GM12878 (cell line): Measurements from ENCODE around the gene FNDC3A. TPM values are rescaled to one million over a fixed set of nuclear protein-coding genes. Genes with fewer than 3 reads are reported as not detected.

ENCODE experiments used
- ATAC-seq: fragments of 200-7000 bp; cut with Tn5 transposase; 3 replicates; pipeline ENCODE4 v1.9.1; 2020; ENCODE audit warnings: mild to moderate bottlenecking, moderate library complexity
- BruUV-seq: library from RNA; stranded (reverse); fragments of 400-500 nt; replicated peaks from 2 replicates; lab custom pipeline; 2021; lab: Mats Ljungman, UMichigan
- CTCF ChIA-PET: fragments of 300-600 bp; sonication (Branson Sonifier 250); formaldehyde crosslinking; extraction: SDS; loops from one replicate; lab custom pipeline; 2021; ENCODE audit warnings: inconsistent platforms; lab: Yijun Ruan, JAX
- POLR2A ChIA-PET: fragments of 350-600 bp; formaldehyde crosslinking; extraction: SDS; loops from one replicate; lab custom pipeline; 2021; ENCODE audit warnings: inconsistent platforms; lab: Charles Lee
- RAD21 ChIA-PET: fragments of 300-600 bp; sonication (Branson Sonifier 250); formaldehyde crosslinking; loops from one replicate; lab custom pipeline; 2023; ENCODE audit warnings: antibody characterized with exemption; ENCODE audit not compliant: unreplicated experiment; lab: Charles Lee
- SMC1A ChIA-PET: fragments of 300-600 bp; sonication (Branson Sonifier 250); formaldehyde crosslinking; loops from one replicate; lab custom pipeline; 2023; ENCODE audit not compliant: unreplicated experiment, uncharacterized antibody; lab: Charles Lee
- DNase-seq: peaks from one replicate; pipeline ENCODE4 v3.0.0-alpha.2; 2011; ENCODE audit warnings: low read depth, low spot score
- FAIRE-seq: peaks from 3 replicates; lab custom pipeline; 2011; peaks lifted over from hg19 to GRCh38; lab: Jason Lieb, UNC
- H2AFZ ChIP-seq: 2 replicates; pipeline ENCODE4 v1.6.0; 2011; ENCODE audit warnings: low read depth, low read length, control low read depth; ENCODE audit not compliant: control insufficient read depth
- H3K27ac ChIP-seq: 2 replicates; pipeline ENCODE4 v1.5.1; 2011; ENCODE audit warnings: control low read depth; ENCODE audit not compliant: control insufficient read depth, insufficient read depth
- H3K27me3 ChIP-seq, 2 experiments: replicated peaks in 1 of 2; 2 replicates each; pipeline versions ENCODE4 v1.6.0 to v1.6.1; 2011; ENCODE audit warnings: low read length in 1 of 2; ENCODE audit not compliant: control insufficient read depth in 2 of 2, insufficient read depth in 2 of 2
- H3K36me3 ChIP-seq, 2 experiments: 2 replicates each; pipeline ENCODE4 v1.5.1; 2011; ENCODE audit warnings: low read length in 1 of 2; ENCODE audit not compliant: control insufficient read depth in 2 of 2, insufficient read depth in 2 of 2
- H3K4me1 ChIP-seq: 2 replicates; pipeline ENCODE4 v1.6.1; 2011; ENCODE audit warnings: mild to moderate bottlenecking, low read length, moderate library complexity, mixed read lengths; ENCODE audit not compliant: control insufficient read depth, insufficient read depth
- H3K4me2 ChIP-seq: 2 replicates; pipeline ENCODE4 v1.6.0; 2011; ENCODE audit warnings: control low read depth; ENCODE audit not compliant: control insufficient read depth, insufficient read depth
- H3K4me3 ChIP-seq: fragments of 200-600 bp; sonication (generic); 2 replicates; pipeline ENCODE4 v1.5.1; 2016
- H3K79me2 ChIP-seq: 2 replicates; pipeline ENCODE4 v1.6.0; 2011; ENCODE audit warnings: low read length; ENCODE audit not compliant: control insufficient read depth, insufficient read depth
- H3K9ac ChIP-seq: 2 replicates; pipeline ENCODE4 v1.8.0; 2011; ENCODE audit warnings: low read length, control low read depth, mixed read lengths; ENCODE audit not compliant: control insufficient read depth, insufficient read depth
- H3K9me3 ChIP-seq: replicated peaks from 3 replicates; pipeline ENCODE4 v1.5.1; 2011; ENCODE audit warnings: mild to moderate bottlenecking, low read length; ENCODE audit not compliant: control insufficient read depth, insufficient read depth
- H4K20me1 ChIP-seq: 2 replicates; pipeline ENCODE4 v1.6.0; 2011; ENCODE audit not compliant: control insufficient read depth, insufficient read depth
- CBFB ChIP-seq: IDR thresholded peaks from 2 replicates; pipeline ENCODE4 v1.6.1; 2016; ENCODE audit warnings: antibody characterized with exemption, low read depth
- CHD1 ChIP-seq: IDR thresholded peaks from 2 replicates; pipeline ENCODE4 v1.6.1; 2012; ENCODE audit warnings: low read depth, low read length, improper control_type of control experiment
- NR2F1 ChIP-seq: fragments of 450-650 bp; conservative IDR thresholded peaks from 2 replicates; pipeline ENCODE4 v1.6.1; 2017; ENCODE audit warnings: mild to moderate bottlenecking
- TCF7 ChIP-seq: IDR thresholded peaks from 2 replicates; pipeline ENCODE4 v1.6.1; 2014; ENCODE audit warnings: antibody characterized with exemption, borderline replicate concordance
- in situ Hi-C: fragments of 300-500 bp; cut with MboI; formaldehyde crosslinking; loops from 9 replicates; pipeline ENCODE4 v1.14.3; 2018; ENCODE audit warnings: mixed read lengths
- intact Hi-C: fragments of 100-400 bp; cut with micrococcal nuclease; formaldehyde crosslinking; loops from one replicate; pipeline ENCODE4 v1.14.2; 2022; ENCODE audit not compliant: unreplicated experiment
- polyA plus RNA-seq, 11 experiments: library from polyadenylated mRNA; depleted of rRNA in 4 of 11; unstranded in 6 of 11; stranded (reverse) in 5 of 11; fragments of >200 nt; fragmentation: Nextera tagmentation in 4 of 11; fragmentation: Illumina TruSeq in 1 of 11; extraction: Ambion mirVana in 4 of 11; extraction: Trizol in 1 of 11; gene quantifications; 1 replicate in 1 of 11; 2 replicates in 10 of 11; pipeline versions ENCODE4 v1.2.1 to v1.2.3, GENCODE V29; 2011 to 2016; ENCODE audit warnings: inconsistent platforms in 2 of 11, missing spikeins in 2 of 11, low read depth in 1 of 11
- total RNA-seq, 4 experiments: library from RNA; depleted of rRNA in 3 of 4; stranded (reverse); fragments of >200 nt in 3 of 4; fragmentation: Illumina TruSeq in 1 of 4; extraction: Trizol in 1 of 4; gene quantifications; 2 replicates each; pipeline versions ENCODE4 v1.2.1 to v1.2.3, GENCODE V29; 2013 to 2021
- TF ChIP-seq, protein P1 (sequence below): fragments of 450-650 bp; formaldehyde crosslinking; IDR thresholded peaks from 2 replicates; pipeline ENCODE4 v1.5.0; 2022; ENCODE audit warnings: mild to moderate bottlenecking, missing genetic modification characterization
- TF ChIP-seq, protein P2 (sequence below), 3 experiments: IDR thresholded peaks in 2 of 3; conservative IDR thresholded peaks in 1 of 3; 2 replicates each; pipeline ENCODE4 v1.5.1; 2011; ENCODE audit warnings: low read depth in 3 of 3, low read length in 3 of 3, mild to moderate bottlenecking in 3 of 3, control low read depth in 2 of 3, moderate library complexity in 2 of 3, inconsistent platforms in 1 of 3, mixed read lengths in 1 of 3; ENCODE audit not compliant: control insufficient read depth in 2 of 3, insufficient read depth in 1 of 3; ENCODE audit errors: extremely low read depth in 1 of 3

FNDC3A gene
- total and polyA plus RNA-seq, 10 of the 15 experiments (the other 5 are each of a cell fraction or from before 2014, with no cell fraction given): 6.3 to 46.4 (median 22.8) TPM

DNA sequence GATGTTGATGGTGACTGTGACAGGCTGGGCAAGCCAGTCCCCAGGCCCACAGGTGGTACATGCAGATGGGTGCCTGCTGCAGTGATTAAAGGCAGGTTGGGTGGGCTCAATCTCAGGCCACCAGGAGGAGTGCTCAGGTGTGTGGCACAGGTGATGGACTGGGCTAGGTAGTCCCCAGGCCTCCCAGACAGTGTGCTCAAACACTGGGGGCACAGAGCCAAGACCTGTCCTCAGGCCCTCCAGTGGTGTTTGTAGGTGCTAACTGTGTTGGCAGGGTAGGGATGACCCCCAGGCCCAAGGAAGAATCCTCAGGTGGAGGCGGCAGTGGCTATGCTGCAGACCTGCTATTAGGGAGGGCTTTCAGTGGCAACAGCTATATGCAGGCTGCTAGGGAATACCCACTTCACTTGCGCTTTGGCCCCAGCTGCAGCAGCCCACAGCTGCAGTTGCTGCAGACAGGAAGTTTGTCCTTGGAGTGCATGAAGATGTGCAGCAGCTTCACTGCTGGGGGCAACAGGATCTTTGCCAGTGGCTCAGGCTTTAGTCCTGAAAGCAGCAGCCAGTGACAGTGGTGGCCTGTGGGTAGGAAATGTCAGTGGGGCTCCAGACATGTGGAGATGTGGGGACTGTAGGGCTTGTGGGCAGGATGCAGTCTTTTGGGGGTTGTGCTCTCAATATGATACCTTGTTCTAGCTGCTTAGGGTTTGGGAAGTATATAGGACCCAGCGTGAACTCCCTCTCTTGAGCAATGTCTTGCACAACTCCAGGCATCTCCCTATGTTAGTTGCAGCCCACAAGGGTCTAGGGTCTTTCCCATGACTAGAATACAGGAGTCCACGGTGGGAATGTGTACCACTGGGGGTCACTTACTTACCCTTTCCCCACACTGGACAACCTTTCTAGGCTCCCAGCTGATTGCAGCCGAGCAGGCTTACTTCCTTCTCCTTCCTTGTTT lies 190.4 kb downstream of the FNDC3A start (continued):
- TF ChIP-seq, protein P1, sequence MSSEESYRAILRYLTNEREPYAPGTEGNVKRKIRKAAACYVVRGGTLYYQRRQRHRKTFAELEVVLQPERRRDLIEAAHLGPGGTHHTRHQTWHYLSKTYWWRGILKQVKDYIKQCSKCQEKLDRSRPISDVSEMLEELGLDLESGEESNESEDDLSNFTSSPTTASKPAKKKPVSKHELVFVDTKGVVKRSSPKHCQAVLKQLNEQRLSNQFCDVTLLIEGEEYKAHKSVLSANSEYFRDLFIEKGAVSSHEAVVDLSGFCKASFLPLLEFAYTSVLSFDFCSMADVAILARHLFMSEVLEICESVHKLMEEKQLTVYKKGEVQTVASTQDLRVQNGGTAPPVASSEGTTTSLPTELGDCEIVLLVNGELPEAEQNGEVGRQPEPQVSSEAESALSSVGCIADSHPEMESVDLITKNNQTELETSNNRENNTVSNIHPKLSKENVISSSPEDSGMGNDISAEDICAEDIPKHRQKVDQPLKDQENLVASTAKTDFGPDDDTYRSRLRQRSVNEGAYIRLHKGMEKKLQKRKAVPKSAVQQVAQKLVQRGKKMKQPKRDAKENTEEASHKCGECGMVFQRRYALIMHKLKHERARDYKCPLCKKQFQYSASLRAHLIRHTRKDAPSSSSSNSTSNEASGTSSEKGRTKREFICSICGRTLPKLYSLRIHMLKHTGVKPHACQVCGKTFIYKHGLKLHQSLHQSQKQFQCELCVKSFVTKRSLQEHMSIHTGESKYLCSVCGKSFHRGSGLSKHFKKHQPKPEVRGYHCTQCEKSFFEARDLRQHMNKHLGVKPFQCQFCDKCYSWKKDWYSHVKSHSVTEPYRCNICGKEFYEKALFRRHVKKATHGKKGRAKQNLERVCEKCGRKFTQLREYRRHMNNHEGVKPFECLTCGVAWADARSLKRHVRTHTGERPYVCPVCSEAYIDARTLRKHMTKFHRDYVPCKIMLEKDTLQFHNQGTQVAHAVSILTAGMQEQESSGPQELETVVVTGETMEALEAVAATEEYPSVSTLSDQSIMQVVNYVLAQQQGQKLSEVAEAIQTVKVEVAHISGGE (CRISPR knock-in tag): no peak
- TF ChIP-seq TCF7: no peak

DNA sequence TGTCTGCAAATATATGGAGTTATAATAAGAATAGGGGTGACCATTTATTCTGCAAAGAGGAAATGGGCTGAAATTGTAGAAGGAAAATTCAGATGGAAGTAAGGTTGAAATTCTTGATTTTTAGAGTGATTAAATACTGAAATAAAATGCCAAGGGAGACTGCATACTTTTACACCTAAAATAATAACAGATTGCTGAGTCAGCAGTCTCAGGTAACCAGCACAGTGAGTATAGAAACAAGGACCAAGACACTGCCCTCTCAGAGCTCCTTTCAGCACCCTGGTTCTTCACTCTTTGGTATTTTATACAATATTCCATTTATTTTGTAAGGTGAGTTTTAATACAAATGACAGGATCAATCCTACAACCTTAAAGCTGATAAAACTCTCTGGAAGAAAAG lies 195.6 kb downstream of the FNDC3A start:
- H2AFZ ChIP-seq: no peak overlapping the region
- TF ChIP-seq CHD1 (no peak), CBFB (no peak), NR2F1 (no peak)
- TF ChIP-seq, protein P2, sequence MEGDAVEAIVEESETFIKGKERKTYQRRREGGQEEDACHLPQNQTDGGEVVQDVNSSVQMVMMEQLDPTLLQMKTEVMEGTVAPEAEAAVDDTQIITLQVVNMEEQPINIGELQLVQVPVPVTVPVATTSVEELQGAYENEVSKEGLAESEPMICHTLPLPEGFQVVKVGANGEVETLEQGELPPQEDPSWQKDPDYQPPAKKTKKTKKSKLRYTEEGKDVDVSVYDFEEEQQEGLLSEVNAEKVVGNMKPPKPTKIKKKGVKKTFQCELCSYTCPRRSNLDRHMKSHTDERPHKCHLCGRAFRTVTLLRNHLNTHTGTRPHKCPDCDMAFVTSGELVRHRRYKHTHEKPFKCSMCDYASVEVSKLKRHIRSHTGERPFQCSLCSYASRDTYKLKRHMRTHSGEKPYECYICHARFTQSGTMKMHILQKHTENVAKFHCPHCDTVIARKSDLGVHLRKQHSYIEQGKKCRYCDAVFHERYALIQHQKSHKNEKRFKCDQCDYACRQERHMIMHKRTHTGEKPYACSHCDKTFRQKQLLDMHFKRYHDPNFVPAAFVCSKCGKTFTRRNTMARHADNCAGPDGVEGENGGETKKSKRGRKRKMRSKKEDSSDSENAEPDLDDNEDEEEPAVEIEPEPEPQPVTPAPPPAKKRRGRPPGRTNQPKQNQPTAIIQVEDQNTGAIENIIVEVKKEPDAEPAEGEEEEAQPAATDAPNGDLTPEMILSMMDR (IDR thresholded peaks at IDR 0.05 in 2 of 3, conservative IDR thresholded peaks at IDR 0.05 in 1 of 3; ENCODE audit: control insufficient read depth in 2 of 3, extremely low read depth in 1 of 3, insufficient read depth in 1 of 3, low read depth in 3 of 3, low read length in 3 of 3): no peak
- FAIRE-seq (no peak), DNase-seq (no peak), ATAC-seq (no peak)
- no peak overlapping the region for H3K4me3 ChIP-seq
- H3K36me3 ChIP-seq: peaks cover 3 to 17% of the 10 kb centered on the region in 2 experiments
- no peak overlapping the region for H3K9ac ChIP-seq
- CTCF ChIA-PET: interaction anchor here (1.1 kb wide), 1 partner anchor 69 kb away, joined by 3 read pairs; no protein-coding TSS in a partner anchor
- no peaks in the 10 kb centered on the region for H3K4me1 ChIP-seq
- H3K9me3 ChIP-seq: no peaks in the 10 kb centered on the region
- no peak overlapping the region for H3K4me2 ChIP-seq
- no peaks in the 10 kb centered on the region for H4K20me1 ChIP-seq
- no peaks in the 10 kb centered on the region for H3K79me2 ChIP-seq
- SMC1A ChIA-PET: no interaction called here
- POLR2A ChIA-PET: no interaction called here
- intact Hi-C loops: no loop called here
- H3K27me3 ChIP-seq: no peaks in the 10 kb centered on the region
- H3K27ac ChIP-seq: no peak overlapping the region
- BruUV-seq: no TSS peak
- in situ Hi-C loops: no loop called here
- RAD21 ChIA-PET: no interaction called here
